Stomach smooth muscle (tissue), 2 donors: ENCODE results near the gene YBX1.
"Not testable (repeated sequence)": the region's sequence is repeated elsewhere in the genome, so short reads cannot be mapped to it uniquely, and the experiment has no call there.

Source experiments
- H3K27ac ChIP-seq: one replicate; pipeline ENCODE4 v1.7.0; 2013; ENCODE audit warnings: mild to moderate bottlenecking, low read length, inconsistent platforms
- H3K27me3 ChIP-seq, 2 donors: one replicate each; pipeline ENCODE4 v1.7.0; 2013; ENCODE audit warnings: low read length in 2 of 2; ENCODE audit not compliant: insufficient read depth in 2 of 2, control insufficient read depth in 1 of 2
- H3K36me3 ChIP-seq, 2 donors: one replicate each; pipeline ENCODE4 v1.7.0; 2013; ENCODE audit warnings: low read length in 2 of 2; ENCODE audit not compliant: control insufficient read depth in 2 of 2, insufficient read depth in 2 of 2
- H3K4me1 ChIP-seq: one replicate; pipeline ENCODE4 v1.7.0; 2013; ENCODE audit warnings: low read length; ENCODE audit not compliant: control insufficient read depth, insufficient read depth
- H3K4me3 ChIP-seq, 2 donors: one replicate each; pipeline ENCODE4 v1.7.0; 2013; ENCODE audit warnings: low read length in 2 of 2
- H3K9ac ChIP-seq, 2 donors: one replicate each; pipeline ENCODE4 v1.7.0; 2013; ENCODE audit warnings: low read length in 2 of 2, mild to moderate bottlenecking in 1 of 2
- H3K9me3 ChIP-seq, 2 donors: one replicate each; pipeline ENCODE4 v1.7.0; 2013; ENCODE audit warnings: low read length in 2 of 2; ENCODE audit not compliant: control insufficient read depth in 2 of 2
- donor health status: healthy.
- donor health status: Pancreatic carcinoma.

Gene YBX1

GRCh38 chr1:42720868-42721267 is 38.6 kb downstream of the YBX1 start:
- H3K4me3 ChIP-seq = no peak overlapping the region
- no peaks in the 10 kb centered on the region for H3K4me1 ChIP-seq
- H3K9me3 ChIP-seq = no peaks in the 10 kb centered on the region
- no peak overlapping the region for H3K27ac ChIP-seq
- H3K9ac ChIP-seq = no peak overlapping the region
- no peaks in the 10 kb centered on the region for H3K27me3 ChIP-seq
- peaks cover 0 to 5% of the 10 kb centered on the region in 2 donors for H3K36me3 ChIP-seq

DNA sequence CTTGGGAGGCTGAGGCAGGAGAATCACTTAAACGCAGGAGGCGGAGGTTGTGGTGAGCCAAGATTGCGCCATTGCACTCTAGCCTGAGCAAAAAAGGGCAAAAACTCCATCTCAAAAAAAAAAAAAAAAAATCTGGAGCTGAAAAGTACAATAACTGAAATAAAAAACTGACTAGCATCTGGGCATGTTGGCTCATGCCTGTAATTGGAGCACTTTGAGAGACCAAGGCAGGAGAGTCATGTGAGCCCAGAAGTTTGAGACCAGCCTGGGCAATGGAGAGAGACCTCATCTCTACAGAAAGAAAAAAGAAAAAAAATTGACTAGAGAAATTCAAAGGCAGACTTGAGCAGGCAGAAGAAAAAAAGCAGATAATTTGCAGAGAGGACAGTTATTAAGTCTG is 39.7 kb downstream of the YBX1 start:
- no peaks in the 10 kb centered on the region for H3K4me1 ChIP-seq
- peaks cover 0 to 5% of the 10 kb centered on the region in 2 donors for H3K36me3 ChIP-seq
- no peak overlapping the region for H3K27ac ChIP-seq
- H3K27me3 ChIP-seq = no peaks in the 10 kb centered on the region
- H3K4me3 ChIP-seq = no peak overlapping the region
- H3K9me3 ChIP-seq = no peaks in the 10 kb centered on the region
- H3K9ac ChIP-seq = no peak overlapping the region

DNA sequence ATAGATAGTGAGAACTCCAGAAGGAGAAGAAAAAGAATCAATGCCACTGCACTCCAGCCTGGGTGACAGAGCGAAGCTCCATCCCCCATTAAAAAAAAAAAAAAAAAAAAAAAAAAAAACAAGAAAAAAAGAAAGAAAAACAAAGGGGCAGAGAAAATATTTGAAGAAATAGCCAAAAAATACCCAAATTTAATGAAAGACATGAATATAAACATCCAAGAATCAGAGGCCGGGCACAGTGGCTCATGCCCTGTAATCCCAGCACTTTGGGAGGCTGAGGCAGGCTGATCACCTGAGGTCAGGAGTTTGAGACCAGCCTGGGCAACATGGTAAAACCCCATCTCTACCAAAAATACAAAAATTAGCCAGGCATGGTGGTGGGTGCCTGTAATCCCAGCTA is 40.2 kb downstream of the YBX1 start:
- H3K4me3 ChIP-seq, H3K9ac ChIP-seq, H3K27ac ChIP-seq, H3K36me3 ChIP-seq, H3K4me1 ChIP-seq, H3K9me3 ChIP-seq, H3K27me3 ChIP-seq: not testable (repeated sequence)

DNA sequence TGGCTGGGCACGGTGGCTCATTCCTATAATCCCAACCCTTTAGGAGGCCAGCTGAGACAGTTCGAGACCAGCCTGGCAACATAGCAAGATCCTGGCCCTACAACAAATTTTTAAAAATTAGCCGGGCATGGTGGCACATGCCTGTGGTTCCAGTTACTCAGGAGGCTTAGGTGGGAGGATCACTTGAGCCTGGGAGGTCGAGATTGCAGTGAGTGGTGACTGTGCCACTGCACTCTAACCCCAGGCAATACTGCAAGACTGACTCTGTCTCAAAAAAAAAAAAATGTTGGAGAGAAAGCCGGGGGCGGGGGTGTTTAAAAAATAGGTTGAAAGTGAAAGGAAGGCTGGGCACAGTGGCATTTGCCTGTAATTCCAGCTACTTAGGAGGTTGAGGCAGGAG is 41.3 kb downstream of the YBX1 start:
- H3K4me3 ChIP-seq = no peak overlapping the region
- H3K27ac ChIP-seq = no peak overlapping the region
- H3K4me1 ChIP-seq = no peaks in the 10 kb centered on the region
- no peak overlapping the region for H3K9ac ChIP-seq
- no peaks in the 10 kb centered on the region for H3K27me3 ChIP-seq
- no peaks in the 10 kb centered on the region for H3K9me3 ChIP-seq
- no peaks in the 10 kb centered on the region for H3K36me3 ChIP-seq

DNA sequence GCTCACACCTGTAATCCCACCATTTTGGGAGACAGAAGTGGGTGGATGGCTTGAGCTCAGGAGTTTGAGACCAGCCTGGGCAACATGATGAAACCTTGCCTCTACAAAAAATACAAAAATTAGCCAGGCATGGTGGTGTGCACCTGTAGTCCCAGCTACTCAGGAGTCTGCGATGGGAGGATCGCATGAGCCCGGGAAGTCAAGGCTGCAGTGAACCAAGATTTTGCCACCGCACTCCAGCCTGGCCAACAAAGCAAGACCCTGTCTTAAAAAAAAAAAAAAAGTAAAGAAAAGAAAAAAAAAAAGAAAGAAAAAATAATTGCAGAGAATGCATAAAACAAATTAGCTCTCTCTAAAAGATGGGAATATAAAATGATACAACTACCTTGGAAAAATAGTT is 43.6 kb downstream of the YBX1 start:
- H3K9me3 ChIP-seq, H3K4me1 ChIP-seq, H3K27ac ChIP-seq, H3K9ac ChIP-seq, H3K36me3 ChIP-seq, H3K27me3 ChIP-seq, H3K4me3 ChIP-seq: not testable (repeated sequence)

- Histone ChIP-seq H3K9me3 (no peaks in the 10 kb centered on the region), H3K4me3 (no peak overlapping the region), H3K27me3 (no peaks in the 10 kb centered on the region), H3K36me3 (no peaks in the 10 kb centered on the region), H3K9ac (no peak overlapping the region), H3K4me1 (no peaks in the 10 kb centered on the region), H3K27ac (no peak overlapping the region)
Observed at GRCh38 chr1:42730002-42730401, 47.8 kb downstream of the YBX1 start.

DNA sequence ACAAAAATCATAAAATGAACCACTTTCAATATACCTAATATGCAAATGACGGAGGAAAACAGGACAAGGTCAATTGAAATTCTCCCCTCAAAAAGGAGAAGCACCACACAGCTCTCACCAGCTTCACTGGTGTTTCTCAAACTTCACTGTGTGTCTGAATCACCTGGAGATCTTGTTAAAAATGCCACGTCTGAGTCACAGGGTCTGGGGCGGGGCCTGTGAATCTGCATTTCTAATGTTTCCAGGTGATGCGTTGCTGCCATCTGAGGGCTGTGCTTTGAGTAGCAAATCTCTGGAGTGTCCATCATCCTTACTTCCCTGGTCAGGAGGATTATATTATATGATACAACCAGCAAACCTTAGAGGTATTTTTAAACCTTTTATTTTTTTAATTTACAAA is 48.8 kb downstream of the YBX1 start:
- no peak overlapping the region for H3K27ac ChIP-seq

GRCh38 chr1:42731585-42731984 is 49.4 kb downstream of the YBX1 start:
- Histone ChIP-seq H3K27ac (no peak overlapping the region), H3K9me3 (no peaks in the 10 kb centered on the region), H3K36me3 (no peaks in the 10 kb centered on the region), H3K4me1 (no peaks in the 10 kb centered on the region), H3K27me3 (no peaks in the 10 kb centered on the region), H3K9ac (no peak overlapping the region), H3K4me3 (no peak overlapping the region)

More for the DNA sequence above, 48.8 kb downstream of the YBX1 start:
- Histone ChIP-seq H3K27me3 (no peaks in the 10 kb centered on the region), H3K9me3 (no peaks in the 10 kb centered on the region), H3K9ac (no peak overlapping the region), H3K4me1 (no peaks in the 10 kb centered on the region), H3K36me3 (no peaks in the 10 kb centered on the region), H3K4me3 (no peak overlapping the region)

- H3K4me1 ChIP-seq = no peaks in the 10 kb centered on the region
- H3K27me3 ChIP-seq = no peaks in the 10 kb centered on the region
- H3K4me3 ChIP-seq = no peak overlapping the region
- H3K9me3 ChIP-seq = no peaks in the 10 kb centered on the region
- H3K27ac ChIP-seq = no peak overlapping the region
- H3K36me3 ChIP-seq = no peaks in the 10 kb centered on the region
- H3K9ac ChIP-seq = no peak overlapping the region
Observed at GRCh38 chr1:42732126-42732680, 50.0 kb downstream of the YBX1 start.

DNA sequence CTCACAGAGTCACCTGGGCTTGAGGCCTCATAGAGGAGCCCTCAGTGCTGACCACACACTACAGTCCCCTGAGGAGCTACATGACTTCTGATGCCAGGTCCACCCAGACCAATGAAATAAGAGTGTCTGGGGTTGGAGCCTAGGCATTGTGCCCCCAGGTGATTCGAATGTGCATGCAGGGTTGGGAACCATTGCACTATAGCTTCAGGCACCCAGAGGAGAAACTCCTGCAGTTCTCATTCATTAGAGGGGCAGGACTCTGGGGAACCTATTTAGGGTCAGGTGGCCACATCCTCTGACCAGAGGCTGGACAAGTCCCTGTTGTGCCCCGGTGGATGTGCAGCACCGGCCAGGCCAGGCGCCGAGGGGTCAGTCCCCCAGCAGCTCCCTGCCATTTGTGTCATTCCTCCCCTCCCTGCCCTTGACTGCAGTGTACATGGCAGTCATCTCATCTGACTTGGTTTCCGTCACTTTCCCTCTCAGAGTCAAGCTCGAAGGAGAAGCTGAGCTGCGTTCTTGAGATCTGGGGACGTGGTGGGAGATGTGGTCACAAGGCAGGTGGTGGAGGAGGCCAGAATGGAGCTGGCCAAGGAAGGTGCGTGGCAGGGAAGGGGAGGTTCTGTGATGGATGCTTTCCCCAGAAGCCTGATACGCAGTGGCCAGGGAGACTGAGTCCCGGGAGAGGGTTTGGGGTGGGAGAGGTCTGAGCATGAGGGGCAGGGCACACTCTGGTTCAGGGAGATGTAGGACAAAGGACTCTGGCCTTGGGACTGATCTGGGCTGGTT is 51.4 kb downstream of the YBX1 start:
- Histone ChIP-seq H3K9ac (no peak overlapping the region), H3K9me3 (no peaks in the 10 kb centered on the region), H3K4me1 (no peaks in the 10 kb centered on the region), H3K4me3 (no peak overlapping the region), H3K36me3 (no peaks in the 10 kb centered on the region), H3K27me3 (no peaks in the 10 kb centered on the region), H3K27ac (no peak overlapping the region)

GRCh38 chr1:42734201-42735035 is 52.2 kb downstream of the YBX1 start:
- Histone ChIP-seq H3K9me3 (no peaks in the 10 kb centered on the region), H3K9ac (no peak overlapping the region), H3K27ac (no peak overlapping the region), H3K4me3 (no peak overlapping the region), H3K27me3 (no peaks in the 10 kb centered on the region), H3K36me3 (no peaks in the 10 kb centered on the region), H3K4me1 (no peaks in the 10 kb centered on the region)
